ENCODE results near the gene CPLX3. TPM values are rescaled to one million over a fixed set of nuclear protein-coding genes. Genes with fewer than 3 reads are reported as not detected.

Gene CPLX3
- polyA plus RNA-seq, 1 donor from 2014 or later: 0.27 TPM

DNA sequence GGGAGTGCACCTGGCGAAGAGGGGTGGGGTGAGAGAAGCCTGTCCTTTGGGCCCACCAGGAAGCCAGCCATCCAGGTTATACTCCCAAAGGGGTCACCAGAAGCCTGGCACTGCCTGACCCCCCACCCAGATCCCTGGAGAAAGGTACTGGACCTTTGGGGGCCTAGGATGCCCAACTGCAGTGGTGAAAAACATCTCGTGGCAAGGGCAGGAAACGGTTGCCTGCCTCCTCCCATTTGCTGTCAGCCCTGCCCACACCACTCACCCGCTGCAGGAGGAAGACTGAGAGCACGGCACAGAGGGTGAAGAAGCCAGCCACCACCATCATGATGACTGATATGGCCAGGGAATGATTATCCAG, 18.8 kb downstream of the CPLX3 start:
- Histone ChIP-seq H3K4me2 (ENCODE audit: low read length) (no peak overlapping the region), H3K4me3 (ENCODE audit: low read length) (no peak overlapping the region), H3K79me2 (replicated peaks; ENCODE audit: insufficient read depth, low read length) (no peaks in the 10 kb centered on the region), H3K36me3 (ENCODE audit: insufficient read depth, low read length) (no peaks in the 10 kb centered on the region), H3K27ac (ENCODE audit: low read length) (no peak overlapping the region), H3K27me3 (ENCODE audit: insufficient read depth, low read depth, low read length) (no peaks in the 10 kb centered on the region), H3F3A (ENCODE audit: insufficient read depth, low read length, poor library complexity, severe bottlenecking) (no peaks in the 10 kb centered on the region), H3K9ac (ENCODE audit: low read length) (no peak overlapping the region), H3K9me2 (ENCODE audit: insufficient read depth, low read length) (no peaks in the 10 kb centered on the region), H3K9me3 (ENCODE audit: low read length) (no peaks in the 10 kb centered on the region), H4K20me1 (ENCODE audit: insufficient read depth) (no peaks in the 10 kb centered on the region), H2AFZ (ENCODE audit: low read depth, low read length) (no peak overlapping the region)
- TF ChIP-seq POLR2AphosphoS5 (IDR thresholded peaks at IDR 0.05): no peak
- TF ChIP-seq, protein P1, sequence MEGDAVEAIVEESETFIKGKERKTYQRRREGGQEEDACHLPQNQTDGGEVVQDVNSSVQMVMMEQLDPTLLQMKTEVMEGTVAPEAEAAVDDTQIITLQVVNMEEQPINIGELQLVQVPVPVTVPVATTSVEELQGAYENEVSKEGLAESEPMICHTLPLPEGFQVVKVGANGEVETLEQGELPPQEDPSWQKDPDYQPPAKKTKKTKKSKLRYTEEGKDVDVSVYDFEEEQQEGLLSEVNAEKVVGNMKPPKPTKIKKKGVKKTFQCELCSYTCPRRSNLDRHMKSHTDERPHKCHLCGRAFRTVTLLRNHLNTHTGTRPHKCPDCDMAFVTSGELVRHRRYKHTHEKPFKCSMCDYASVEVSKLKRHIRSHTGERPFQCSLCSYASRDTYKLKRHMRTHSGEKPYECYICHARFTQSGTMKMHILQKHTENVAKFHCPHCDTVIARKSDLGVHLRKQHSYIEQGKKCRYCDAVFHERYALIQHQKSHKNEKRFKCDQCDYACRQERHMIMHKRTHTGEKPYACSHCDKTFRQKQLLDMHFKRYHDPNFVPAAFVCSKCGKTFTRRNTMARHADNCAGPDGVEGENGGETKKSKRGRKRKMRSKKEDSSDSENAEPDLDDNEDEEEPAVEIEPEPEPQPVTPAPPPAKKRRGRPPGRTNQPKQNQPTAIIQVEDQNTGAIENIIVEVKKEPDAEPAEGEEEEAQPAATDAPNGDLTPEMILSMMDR (IDR thresholded peaks at IDR 0.05; ENCODE audit: poor library complexity, severe bottlenecking): no peak
- no peak for TF ChIP-seq RAD21 (conservative IDR thresholded peaks at IDR 0.05)
- TF ChIP-seq SMC3 (conservative IDR thresholded peaks at IDR 0.05; ENCODE audit: poor library complexity): no peak

DNA sequence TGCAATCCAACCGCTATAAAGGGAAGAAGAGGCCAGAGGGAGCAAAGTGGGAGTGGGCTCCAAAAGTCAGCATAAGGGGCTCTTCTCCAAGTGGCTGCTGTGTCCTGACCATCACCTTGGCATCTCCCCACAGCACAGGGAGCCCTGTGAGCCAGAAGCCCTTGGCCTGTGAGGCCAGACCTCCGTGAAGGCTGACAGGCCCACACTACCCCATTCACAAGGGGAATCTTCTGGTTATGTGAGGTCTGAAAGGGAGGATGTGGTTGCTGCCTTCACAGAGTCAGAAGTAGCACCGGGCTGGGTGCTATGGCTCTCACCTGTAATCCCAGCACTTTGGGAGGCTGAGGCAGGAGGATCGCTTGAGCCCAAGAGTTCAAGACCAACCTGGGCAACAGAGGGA, 19.2 kb downstream of the CPLX3 start:
- Histone ChIP-seq H4K20me1 (ENCODE audit: insufficient read depth) (no peaks in the 10 kb centered on the region), H3F3A (ENCODE audit: insufficient read depth, low read length, poor library complexity, severe bottlenecking) (no peaks in the 10 kb centered on the region), H3K36me3 (ENCODE audit: insufficient read depth, low read length) (no peaks in the 10 kb centered on the region), H3K4me3 (ENCODE audit: low read length) (no peak overlapping the region), H3K27me3 (ENCODE audit: insufficient read depth, low read depth, low read length) (no peaks in the 10 kb centered on the region), H3K79me2 (replicated peaks; ENCODE audit: insufficient read depth, low read length) (no peaks in the 10 kb centered on the region), H2AFZ (ENCODE audit: low read depth, low read length) (no peak overlapping the region), H3K27ac (ENCODE audit: low read length) (no peak overlapping the region), H3K9me2 (ENCODE audit: insufficient read depth, low read length) (no peaks in the 10 kb centered on the region), H3K4me2 (ENCODE audit: low read length) (no peak overlapping the region), H3K9ac (ENCODE audit: low read length) (no peak overlapping the region), H3K9me3 (ENCODE audit: low read length) (no peaks in the 10 kb centered on the region)
- no peak for TF ChIP-seq MXI1 (conservative IDR thresholded peaks at IDR 0.05; ENCODE audit: poor library complexity, severe bottlenecking)
- no peak for TF ChIP-seq SMC3 (conservative IDR thresholded peaks at IDR 0.05; ENCODE audit: poor library complexity)
- TF ChIP-seq, protein P2, sequence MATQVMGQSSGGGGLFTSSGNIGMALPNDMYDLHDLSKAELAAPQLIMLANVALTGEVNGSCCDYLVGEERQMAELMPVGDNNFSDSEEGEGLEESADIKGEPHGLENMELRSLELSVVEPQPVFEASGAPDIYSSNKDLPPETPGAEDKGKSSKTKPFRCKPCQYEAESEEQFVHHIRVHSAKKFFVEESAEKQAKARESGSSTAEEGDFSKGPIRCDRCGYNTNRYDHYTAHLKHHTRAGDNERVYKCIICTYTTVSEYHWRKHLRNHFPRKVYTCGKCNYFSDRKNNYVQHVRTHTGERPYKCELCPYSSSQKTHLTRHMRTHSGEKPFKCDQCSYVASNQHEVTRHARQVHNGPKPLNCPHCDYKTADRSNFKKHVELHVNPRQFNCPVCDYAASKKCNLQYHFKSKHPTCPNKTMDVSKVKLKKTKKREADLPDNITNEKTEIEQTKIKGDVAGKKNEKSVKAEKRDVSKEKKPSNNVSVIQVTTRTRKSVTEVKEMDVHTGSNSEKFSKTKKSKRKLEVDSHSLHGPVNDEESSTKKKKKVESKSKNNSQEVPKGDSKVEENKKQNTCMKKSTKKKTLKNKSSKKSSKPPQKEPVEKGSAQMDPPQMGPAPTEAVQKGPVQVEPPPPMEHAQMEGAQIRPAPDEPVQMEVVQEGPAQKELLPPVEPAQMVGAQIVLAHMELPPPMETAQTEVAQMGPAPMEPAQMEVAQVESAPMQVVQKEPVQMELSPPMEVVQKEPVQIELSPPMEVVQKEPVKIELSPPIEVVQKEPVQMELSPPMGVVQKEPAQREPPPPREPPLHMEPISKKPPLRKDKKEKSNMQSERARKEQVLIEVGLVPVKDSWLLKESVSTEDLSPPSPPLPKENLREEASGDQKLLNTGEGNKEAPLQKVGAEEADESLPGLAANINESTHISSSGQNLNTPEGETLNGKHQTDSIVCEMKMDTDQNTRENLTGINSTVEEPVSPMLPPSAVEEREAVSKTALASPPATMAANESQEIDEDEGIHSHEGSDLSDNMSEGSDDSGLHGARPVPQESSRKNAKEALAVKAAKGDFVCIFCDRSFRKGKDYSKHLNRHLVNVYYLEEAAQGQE (IDR thresholded peaks at IDR 0.05; ENCODE audit: borderline replicate concordance): no peak
- no peak for TF ChIP-seq EZH2 (IDR thresholded peaks at IDR 0.05; ENCODE audit: borderline replicate concordance, insufficient read depth, low read length, poor library complexity, severe bottlenecking)

DNA sequence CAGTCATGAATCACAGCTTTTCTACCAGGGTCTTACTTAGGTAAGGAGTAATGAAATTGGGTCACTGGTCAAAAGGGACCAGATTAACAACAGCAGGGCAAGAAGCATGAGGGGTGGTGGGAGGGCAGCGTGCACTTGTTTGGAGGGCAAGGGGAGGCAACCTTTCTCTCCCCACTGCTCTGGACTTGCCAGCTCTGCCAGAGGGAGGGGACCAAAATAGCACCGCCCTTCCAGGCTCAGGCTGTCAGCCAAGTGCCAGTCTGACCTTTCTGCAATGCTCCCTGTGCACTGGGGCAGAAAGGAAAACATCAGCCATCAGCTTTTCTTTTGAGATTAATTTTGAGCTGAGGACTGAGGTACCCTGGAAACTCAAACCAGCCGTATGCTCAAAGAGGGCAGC, 21.0 kb downstream of the CPLX3 start:
- no peak overlapping the region for H3K4me2 ChIP-seq (ENCODE audit: low read length)
- TF ChIP-seq SMC3 (conservative IDR thresholded peaks at IDR 0.05; ENCODE audit: poor library complexity): no peak
- TF ChIP-seq, protein P1 (IDR thresholded peaks at IDR 0.05; ENCODE audit: poor library complexity, severe bottlenecking): no peak
- no peak for TF ChIP-seq TAF1 (IDR thresholded peaks at IDR 0.05; ENCODE audit: low read depth)
- no peak for TF ChIP-seq EP300 (conservative IDR thresholded peaks at IDR 0.05; ENCODE audit: poor library complexity, severe bottlenecking)
- no peak for TF ChIP-seq EZH2 (IDR thresholded peaks at IDR 0.05; ENCODE audit: borderline replicate concordance, insufficient read depth, low read length, poor library complexity, severe bottlenecking)
- no peak for TF ChIP-seq MXI1 (conservative IDR thresholded peaks at IDR 0.05; ENCODE audit: poor library complexity, severe bottlenecking)
- TF ChIP-seq POLR2AphosphoS5 (IDR thresholded peaks at IDR 0.05): no peak
- TF ChIP-seq, protein P2 (IDR thresholded peaks at IDR 0.05; ENCODE audit: borderline replicate concordance): no peak
- no peak for TF ChIP-seq RAD21 (conservative IDR thresholded peaks at IDR 0.05)
- H3K4me3 ChIP-seq (ENCODE audit: low read length): no peak overlapping the region
- H3K36me3 ChIP-seq (ENCODE audit: insufficient read depth, low read length): no peaks in the 10 kb centered on the region
- H3K9me2 ChIP-seq (ENCODE audit: insufficient read depth, low read length): no peaks in the 10 kb centered on the region
- H3K9me3 ChIP-seq (ENCODE audit: low read length): no peaks in the 10 kb centered on the region
- H4K20me1 ChIP-seq (ENCODE audit: insufficient read depth): no peaks in the 10 kb centered on the region
- H3K27ac ChIP-seq (ENCODE audit: low read length): no peak overlapping the region
- no peaks in the 10 kb centered on the region for H3K27me3 ChIP-seq (ENCODE audit: insufficient read depth, low read depth, low read length)
- H3F3A ChIP-seq (ENCODE audit: insufficient read depth, low read length, poor library complexity, severe bottlenecking): no peaks in the 10 kb centered on the region
- no peak overlapping the region for H2AFZ ChIP-seq (ENCODE audit: low read depth, low read length)
- no peaks in the 10 kb centered on the region for H3K79me2 ChIP-seq (replicated peaks; ENCODE audit: insufficient read depth, low read length)
- no peak overlapping the region for H3K9ac ChIP-seq (ENCODE audit: low read length)
